A549 treated with ZK216348 at 1 μM for 4 hours (cell line): ENCODE data around the gene DHX16. TPM values are rescaled to one million over a fixed set of nuclear protein-coding genes. Genes with fewer than 3 reads are reported as not detected.

Source experiments
- total RNA-seq: library from RNA; stranded (reverse); fragments of 200-300 nt; extraction: Qiagen RNA extraction; gene quantifications from 5 replicates; pipeline ENCODE4 v1.2.3, GENCODE V29; 2022; ENCODE audit warnings: low read depth

DHX16 gene
- total RNA-seq, result 28.5 to 31.7 TPM (median 30.4 TPM) in 5 replicates

DNA sequence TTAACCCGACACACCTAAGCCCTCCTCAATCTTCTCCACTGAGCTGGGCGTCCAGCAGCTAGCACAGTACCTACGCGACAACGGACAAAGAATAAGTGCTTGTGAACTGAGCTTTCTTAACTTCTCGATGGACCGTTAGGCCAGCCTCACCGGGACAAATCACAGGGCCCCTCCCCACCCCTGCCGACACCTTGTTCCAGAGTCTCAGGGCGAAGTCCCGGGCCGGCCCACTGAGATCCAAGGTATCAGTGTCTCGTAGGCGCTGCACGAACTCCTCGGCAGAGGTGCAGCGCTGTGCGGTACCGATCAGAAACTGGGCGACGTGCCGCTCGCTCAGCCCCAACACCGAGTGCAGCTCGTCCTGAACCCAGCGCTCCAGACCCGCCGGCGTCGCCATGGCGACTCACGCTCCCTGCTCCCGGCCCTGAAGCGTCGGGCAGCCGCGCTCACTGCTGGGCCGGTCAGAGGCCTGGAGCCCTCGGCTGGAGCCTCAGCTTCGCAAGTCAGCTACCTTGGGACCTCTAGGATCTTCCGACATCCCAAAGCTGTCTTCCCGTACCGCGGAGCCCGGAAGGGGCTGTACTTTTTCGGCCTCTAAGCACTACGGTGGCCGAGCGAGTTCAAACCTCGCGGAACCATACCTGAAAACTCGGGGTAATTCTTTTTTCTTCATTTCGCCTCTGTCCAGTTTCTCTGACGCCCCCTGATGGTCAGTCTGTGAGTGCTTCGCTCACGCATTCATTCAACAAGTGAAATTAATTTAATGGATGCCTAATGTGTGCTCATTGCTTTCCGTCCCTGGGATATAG lies at the start of gene DHX16:
Gene DHX16 (minus strand): TSS at position 562 of the 809 bp plus-strand sequence. CDS start 165 bp downstream, at position 397.

DNA sequence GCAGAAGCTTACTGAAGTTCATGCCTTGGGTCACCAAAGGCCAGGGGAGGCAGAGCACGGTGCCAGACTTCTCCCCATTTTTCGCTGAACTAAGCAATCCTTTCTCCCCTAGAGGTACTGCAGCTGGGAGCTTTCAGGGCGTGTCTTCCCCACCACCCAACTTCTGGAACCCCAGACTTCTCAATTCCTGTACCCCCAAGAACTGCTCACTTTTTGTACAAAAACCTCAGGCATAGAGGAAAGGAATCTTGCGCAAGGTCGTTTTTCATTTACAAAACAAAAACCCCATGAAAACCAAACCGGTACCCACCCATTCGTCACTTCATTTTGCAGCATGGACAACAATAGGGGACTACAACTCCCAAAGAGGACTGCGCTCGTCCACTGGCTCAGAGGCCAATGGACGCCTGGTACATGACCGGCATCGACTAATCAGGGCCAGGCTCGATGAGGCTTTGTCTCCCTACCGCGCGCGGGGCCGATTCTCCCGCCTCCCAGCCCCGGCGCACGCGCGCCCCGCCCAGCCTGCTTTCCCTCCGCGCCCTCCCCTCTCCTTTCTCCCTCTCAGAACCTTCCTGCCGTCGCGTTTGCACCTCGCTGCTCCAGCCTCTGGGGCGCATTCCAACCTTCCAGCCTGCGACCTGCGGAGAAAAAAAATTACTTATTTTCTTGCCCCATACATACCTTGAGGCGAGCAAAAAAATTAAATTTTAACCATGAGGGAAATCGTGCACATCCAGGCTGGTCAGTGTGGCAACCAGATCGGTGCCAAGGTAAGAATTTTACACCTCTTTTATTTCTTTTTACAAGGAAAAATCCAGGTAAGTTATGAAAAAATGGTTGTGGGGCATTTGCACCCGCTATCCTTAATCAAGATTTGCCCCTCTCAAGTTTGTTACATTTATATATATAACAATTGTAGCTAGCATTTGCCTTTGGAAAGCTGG lies 47.3 kb upstream of the DHX16 start, which contains the start of gene TUBB:
Gene TUBB (plus strand): TSS at position 562 of the 947 bp plus-strand sequence. CDS start 155 bp downstream, at position 717.

DNA sequence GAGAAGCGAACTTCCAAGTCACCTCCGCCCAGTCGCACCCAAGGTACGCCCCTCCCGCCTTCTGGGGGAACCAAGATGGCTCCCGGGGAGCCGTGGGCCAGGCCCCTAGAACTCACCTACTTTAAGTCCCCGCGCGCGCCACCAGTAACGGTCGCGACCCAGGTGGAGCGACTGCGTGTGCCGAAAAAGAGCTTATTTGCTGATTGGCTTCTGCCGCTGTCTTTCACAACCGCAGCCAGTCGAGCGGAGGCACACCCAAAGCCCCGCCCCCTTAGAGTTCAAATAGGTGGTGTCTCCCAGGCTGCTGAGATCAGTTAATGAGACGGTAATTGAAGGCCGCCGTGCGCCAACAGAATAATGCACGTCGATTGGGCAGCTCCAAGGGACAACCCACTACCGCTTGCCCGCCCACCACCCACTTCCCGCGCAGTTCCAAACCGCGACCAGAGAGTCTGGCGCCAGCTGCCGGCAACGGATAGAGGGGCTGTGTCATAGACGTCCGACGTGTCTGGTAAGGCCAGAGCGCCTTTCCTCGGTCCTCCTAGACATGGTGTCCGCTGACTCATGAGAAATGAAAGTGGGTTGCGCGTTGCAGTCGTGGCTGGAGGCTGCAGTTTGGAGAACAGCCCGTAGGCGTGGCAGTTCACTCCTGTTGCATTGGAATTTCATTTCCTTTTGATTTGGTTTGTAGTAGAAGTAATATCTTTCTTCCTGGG lies 44.5 kb upstream of the DHX16 start, which contains the start of gene MDC1:
Gene MDC1 (minus strand): TSS at position 153 of the 716 bp plus-strand sequence. CDS start 2,106 bp downstream, outside the sequence.

DNA sequence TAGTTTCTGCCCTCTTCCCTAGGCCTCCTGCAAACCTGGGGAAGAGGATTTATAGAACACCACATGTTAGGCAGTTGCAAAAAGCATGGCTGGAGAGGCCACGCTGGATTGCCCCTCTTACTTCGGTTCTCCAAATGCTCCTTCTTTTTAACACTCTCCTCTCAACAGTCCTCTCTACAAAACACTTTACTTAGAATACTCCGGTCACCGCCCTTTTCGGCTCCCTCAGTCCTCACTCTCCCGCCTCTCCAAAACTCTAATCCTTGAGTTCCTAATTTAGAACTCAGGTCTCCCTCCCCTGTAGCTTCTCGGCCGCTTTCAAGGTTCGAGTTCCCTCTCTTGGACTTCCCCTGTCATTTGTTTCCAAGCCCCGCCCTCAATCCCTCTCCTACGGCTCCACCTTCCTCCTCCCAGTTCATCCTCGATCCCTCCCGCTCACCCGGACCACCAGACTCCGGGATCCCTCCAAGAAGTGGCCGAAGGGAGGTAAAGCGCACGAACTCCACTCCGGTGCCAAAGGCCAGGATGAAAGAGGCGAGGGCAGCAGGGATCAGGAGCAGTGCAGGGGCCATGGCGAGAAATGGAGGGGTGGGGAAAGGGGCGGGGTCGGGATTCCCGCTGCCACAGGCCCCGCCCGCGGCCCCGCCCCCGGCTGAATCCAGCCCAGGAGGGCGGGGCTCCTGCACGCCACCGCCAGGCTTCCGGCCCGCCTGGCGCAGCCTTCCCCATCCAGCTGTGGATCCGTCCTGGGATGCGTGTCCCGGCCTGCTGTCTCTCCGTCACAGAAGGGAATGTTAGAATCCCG lies 17.8 kb upstream of the DHX16 start, which contains the start of gene NRM:
Gene NRM (minus strand): TSS at position 582 of the 805 bp plus-strand sequence. CDS start 10 bp downstream, at position 572.

DNA sequence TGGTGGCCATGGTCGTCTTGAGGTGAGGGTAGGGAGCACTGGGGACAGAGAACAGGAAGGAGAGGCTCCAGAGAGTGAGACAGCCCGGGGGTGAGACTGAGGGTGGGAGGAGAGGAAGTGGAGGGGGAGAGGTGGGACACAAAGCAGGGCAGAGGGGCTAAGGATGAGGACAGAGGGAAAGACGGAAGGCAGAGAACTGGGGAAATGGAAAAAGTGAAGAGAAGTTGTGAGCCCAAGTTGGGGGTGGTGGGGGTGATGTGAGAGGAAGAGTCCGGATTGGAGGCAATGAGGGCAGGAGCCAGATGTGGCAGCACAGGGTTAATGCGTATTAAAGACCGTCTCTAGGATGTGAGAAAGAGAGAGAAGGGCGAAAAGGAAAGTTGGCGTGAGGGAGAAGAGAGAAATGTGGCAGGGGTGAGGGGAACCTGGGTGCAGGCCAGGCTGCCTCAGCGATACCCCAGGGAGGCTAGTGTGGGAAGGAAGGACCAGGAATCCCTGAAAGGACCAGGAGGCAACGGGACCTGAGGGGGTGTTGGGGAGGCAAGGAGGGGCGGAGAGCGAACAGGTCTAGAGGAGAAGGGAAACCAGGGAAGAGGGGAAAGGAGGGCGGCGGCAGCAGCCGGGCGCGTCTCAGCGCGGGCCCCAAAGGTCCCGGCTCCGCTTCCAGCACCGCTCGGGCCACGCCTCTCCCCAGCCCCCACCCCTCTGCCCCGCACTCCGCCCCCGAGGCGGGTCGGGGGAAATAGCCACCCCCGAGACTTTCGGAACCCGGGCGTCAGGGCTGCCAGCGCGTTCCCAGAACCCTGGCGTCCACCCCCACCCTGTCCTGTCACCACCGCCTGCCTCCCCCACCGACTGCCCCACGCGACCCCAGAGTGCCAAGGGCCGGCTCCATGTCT lies 13.5 kb upstream of the DHX16 start, which contains the start of gene PPP1R18:
Gene PPP1R18 (minus strand): TSS at position 637 of the 899 bp plus-strand sequence. CDS start 627 bp downstream, at position 10.

DNA sequence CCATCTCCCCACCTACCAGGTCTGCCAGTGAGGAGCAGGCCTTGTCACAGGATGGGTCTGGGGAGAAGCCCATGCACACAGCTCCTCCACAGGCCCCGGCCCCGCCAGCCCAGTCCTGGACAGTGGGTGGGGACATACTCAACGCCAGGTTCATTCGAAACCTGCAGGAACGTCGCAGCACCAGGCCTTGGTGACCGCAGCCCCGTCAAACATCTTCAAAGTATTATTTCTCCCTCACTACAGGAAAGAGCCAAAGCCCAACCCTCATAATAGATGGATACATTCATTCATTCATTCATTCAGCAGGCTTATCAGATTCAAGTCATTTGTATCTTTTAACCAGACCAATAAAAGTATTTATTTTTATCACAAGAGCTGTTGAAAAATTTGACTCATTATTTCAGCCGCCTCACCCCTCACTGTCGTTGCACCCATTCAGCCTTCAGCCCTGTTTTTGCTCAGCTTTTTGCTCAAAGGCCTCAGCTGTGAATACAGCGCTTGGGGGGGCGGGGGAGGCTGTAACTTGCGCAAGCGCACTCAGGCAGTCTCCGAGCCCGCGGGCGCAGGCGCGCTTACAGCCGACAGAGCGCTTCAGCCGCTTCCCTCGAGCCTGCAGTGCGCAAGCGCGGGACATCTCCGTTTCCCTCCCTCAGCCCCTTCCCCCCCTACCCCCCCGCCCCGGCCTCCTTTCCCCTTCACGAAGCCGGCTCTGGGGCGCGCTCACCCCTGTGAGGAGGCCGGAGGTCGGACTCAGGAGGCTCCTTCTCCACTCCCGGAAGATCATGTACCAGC lies 26.2 kb downstream of the DHX16 start, which contains the start of gene C6orf136:
Gene C6orf136 (plus strand): TSS at position 684 of the 792 bp plus-strand sequence. CDS start 99 bp downstream, at position 783.

DNA sequence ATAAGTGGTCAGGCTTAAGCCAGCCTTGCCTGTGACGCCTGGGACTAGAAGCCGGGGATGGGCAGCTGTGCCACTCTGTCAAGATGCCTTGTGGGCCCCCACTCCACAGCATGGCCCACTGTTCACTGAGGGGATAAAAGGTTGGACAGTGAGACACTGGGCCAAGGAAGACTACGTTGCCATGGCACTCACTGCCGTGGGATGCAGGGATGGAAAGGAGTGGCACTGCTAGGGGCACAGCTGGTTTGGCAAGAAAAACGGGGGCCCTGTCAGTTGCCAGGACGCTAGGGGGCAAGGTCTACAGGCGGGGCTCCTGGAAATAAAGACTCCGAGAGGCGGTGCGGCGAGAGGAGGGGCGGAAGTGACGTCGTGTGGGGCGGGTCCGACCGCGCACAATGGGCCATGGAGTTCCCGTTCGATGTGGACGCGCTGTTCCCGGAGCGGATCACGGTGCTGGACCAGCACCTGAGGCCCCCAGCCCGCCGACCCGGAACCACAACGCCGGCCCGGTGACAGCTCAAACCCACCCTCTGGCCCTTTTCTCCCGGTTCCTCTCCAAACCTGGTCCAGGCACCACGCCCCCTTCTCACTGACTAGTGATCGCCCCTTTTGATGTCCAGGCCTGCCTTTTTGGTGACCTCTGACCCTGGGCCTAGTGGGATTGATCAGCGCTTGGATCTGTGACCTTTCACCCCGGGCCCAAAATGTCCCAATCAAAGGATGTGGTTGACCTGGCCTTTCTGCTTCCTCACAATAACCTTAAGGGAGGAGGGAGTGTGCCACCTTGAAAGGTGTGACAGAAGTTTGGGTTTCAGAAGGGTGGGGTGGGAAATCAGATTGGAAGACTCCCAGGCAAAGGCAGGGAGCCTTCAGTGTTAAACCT lies 46.1 kb downstream of the DHX16 start, which contains the start of gene ATAT1:
Gene ATAT1 (plus strand): TSS at position 391 of the 883 bp plus-strand sequence.

DNA sequence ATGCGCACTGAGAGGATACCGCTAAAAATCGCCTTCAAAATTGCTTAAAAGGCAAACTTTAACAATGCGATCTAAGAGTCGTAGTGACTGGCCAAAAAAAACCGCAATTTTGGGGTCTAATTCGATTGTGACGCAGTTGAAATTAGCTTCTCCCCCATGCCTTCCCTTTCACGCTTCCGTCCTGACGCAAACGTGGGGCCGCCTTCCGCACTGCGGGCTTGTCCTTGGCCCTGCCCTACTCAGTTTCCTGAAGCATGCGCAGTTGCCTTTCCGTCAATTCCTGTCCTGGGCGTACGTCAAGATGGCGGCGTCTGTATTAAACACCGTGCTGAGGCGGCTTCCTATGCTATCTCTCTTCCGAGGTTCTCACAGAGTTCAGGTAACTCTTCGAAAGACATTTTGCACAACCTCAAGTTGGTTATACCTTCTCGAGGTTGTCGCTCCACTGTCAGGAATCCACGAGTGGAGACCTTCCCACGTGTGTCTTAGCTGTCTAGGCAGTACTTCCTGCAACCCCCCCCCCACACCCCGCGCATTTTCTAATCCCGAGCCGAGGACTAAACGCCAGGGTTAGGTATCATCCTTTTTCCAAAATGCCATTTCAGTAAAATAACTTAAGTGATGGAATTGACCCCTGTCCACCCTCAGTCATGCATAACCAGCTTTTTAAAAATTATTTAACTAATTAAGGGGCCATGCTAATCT lies 55.1 kb downstream of the DHX16 start, which contains the start of gene MRPS18B:
Gene MRPS18B (plus strand): TSS at position 276 of the 705 bp plus-strand sequence. CDS start 26 bp downstream, at position 302.

DNA sequence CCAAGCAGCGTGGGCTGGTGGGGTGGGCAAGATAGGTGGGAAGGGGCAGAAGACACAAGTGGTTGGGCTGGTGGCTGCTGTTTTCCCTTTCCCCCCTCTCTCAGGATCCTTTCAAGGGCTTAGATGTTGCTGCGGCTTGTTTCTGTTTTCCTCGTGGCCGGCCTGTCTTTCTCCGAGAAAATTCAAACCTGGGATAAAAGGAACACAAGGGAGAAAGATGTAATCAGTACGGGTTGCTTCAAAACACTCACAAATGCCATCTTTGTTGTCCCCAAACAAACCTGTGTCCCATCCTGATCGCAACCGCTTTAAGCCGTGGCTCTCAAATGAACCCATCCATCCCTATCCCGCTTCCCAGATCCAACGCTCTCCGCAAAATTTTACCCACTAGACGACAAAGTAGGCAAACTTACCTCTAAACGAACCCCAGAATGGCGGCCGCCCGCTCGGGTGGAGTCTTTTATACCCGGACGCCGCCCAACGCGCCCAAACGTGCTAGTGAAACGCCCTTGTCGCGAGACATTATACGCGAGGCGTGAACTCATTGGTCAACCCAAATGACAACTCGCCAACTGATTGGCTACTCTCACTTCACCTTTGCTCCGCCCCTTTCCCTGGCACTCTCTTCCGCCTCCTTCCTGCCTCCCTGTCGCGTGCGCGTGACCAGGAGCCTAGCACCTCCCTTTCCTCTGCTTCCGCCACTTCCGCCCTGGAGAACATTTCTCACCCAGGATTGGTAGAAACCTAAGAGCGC lies 55.8 kb downstream of the DHX16 start, which contains the start of gene PPP1R10:
Gene PPP1R10 (minus strand): TSS at position 433 of the 754 bp plus-strand sequence. CDS start 7,299 bp downstream, outside the sequence.

Other genes with a start within 250 kb of the DHX16 start
- 51.9 to 68.3 TPM (median 60.7 TPM) in 5 replicates for gene HLA-E, start 183.5 kb downstream of the DHX16 start, total RNA-seq
- 30.0 to 38.2 TPM (median 31.9 TPM) in 5 replicates for gene GNL1, start 116.5 kb downstream of the DHX16 start, total RNA-seq
- 13.3 to 18.1 TPM (median 15.4 TPM) in 5 replicates for gene PRR3, start 115.7 kb downstream of the DHX16 start, total RNA-seq
- gene ABCF1, start 101.6 kb downstream of the DHX16 start, total RNA-seq, result 49.4 to 64.4 TPM (median 55.7 TPM) in 5 replicates
- gene PPP1R10, start 55.8 kb downstream of the DHX16 start, total RNA-seq, result 23.2 to 50.8 TPM (median 32.0 TPM) in 5 replicates
- 69.2 to 93.2 TPM (median 71.7 TPM) in 5 replicates for gene MRPS18B, start 55.2 kb downstream of the DHX16 start, total RNA-seq
- 5.2 to 6.5 TPM (median 5.7 TPM) in 5 replicates for gene ATAT1, start 46.1 kb downstream of the DHX16 start, total RNA-seq
- gene C6orf136, start 25.9 kb downstream of the DHX16 start, total RNA-seq, result 9.4 to 15.4 TPM (median 13.7 TPM) in 5 replicates
- gene PPP1R18, start 13.6 kb upstream of the DHX16 start, total RNA-seq, result 40.2 to 47.9 TPM (median 43.5 TPM) in 5 replicates
- gene NRM, start 18.0 kb upstream of the DHX16 start, total RNA-seq, result 20.2 to 28.1 TPM (median 26.5 TPM) in 5 replicates
- 14.7 to 21.2 TPM (median 17.8 TPM) in 5 replicates for gene MDC1, start 44.3 kb upstream of the DHX16 start, total RNA-seq
- gene TUBB, start 47.3 kb upstream of the DHX16 start, total RNA-seq, result 799 to 982 TPM (median 956 TPM) in 5 replicates
- 75.5 to 109 TPM (median 97.4 TPM) in 5 replicates for gene FLOT1, start 69.7 kb upstream of the DHX16 start, total RNA-seq
- gene IER3, start 71.5 kb upstream of the DHX16 start, total RNA-seq, result 65.0 to 118 TPM (median 104 TPM) in 5 replicates
- 36.1 to 67.6 TPM (median 55.7 TPM) in 5 replicates for gene DDR1, start 211.5 kb upstream of the DHX16 start, total RNA-seq
- gene GTF2H4, start 235.2 kb upstream of the DHX16 start, total RNA-seq, result 15.2 to 23.2 TPM (median 17.3 TPM) in 5 replicates
- gene VARS2, start 241.2 kb upstream of the DHX16 start, total RNA-seq, result 9.4 to 14.7 TPM (median 13.7 TPM) in 5 replicates